PC-3 (cell line): ENCODE measurements around the gene GJB5.

Experiments used
- CTCF ChIP-seq: fragments of 300-600 bp; sonication (generic); conservative IDR thresholded peaks from 2 replicates; pipeline ENCODE4 v1.5.1; 2017; ENCODE audit warnings: antibody characterized with exemption, low read depth, mild to moderate bottlenecking, low read length
- EZH2 ChIP-seq: fragments of 300-600 bp; sonication (generic); IDR thresholded peaks from one replicate; pipeline ENCODE4 v1.6.1; 2017; ENCODE audit warnings: antibody characterized with exemption, mild to moderate bottlenecking, low read length; ENCODE audit not compliant: unreplicated experiment
- EZH2phosphoT487 ChIP-seq: fragments of 300-600 bp; sonication (generic); IDR thresholded peaks from 2 replicates; pipeline ENCODE4 v1.6.1; 2018; ENCODE audit warnings: mild to moderate bottlenecking, antibody characterized with exemption, low read length, borderline replicate concordance

GRCh38 chr1:34744851-34745250, 10.0 kb upstream of the GJB5 start:
- TF ChIP-seq CTCF, result no peak
- TF ChIP-seq EZH2, result no peak
- no peak for TF ChIP-seq EZH2phosphoT487
